ENCODE data around the gene VTI1A.
"Not testable (repeated sequence)": the region's sequence is repeated elsewhere in the genome, so short reads cannot be mapped to it uniquely, and the experiment has no call there.

The VTI1A gene

DNA sequence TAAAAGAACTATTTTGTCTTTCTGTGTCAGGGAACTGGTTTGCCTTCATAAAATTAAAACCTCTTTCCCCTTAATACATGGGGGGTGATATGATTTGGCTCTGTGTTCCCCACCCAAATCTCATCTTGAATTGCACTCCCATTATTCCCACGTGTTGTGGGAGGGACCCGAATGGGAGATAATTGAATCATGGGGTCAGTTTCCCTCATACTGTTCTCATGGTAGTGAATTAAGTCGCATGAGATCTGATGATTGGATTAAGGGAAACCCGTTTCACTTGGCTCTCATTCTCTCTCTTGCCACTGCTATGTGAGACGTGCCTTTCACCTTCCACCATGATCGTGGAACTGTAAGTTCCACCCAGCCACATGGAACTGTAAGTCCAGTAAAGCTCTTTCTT is 142.1 kb downstream of the VTI1A start:
- Histone ChIP-seq H3K4me1 (ENCODE audit: control insufficient read depth, insufficient read depth, low read length) (peaks cover 5% of the 10 kb centered on the region), H3K4me3 (ENCODE audit: low read depth, low read length) (no peak overlapping the region), H3K9me3 (ENCODE audit: control insufficient read depth, insufficient read depth, low read depth, low read length) (no peaks in the 10 kb centered on the region), H3K27ac (ENCODE audit: extremely low read depth, low read depth, low read length) (no peak overlapping the region), H3K36me3 (ENCODE audit: control insufficient read depth in 2 of 2, insufficient read depth in 1 of 2, low read length in 2 of 2) (no peaks in the 10 kb centered on the region)
- POLR2A ChIA-PET, result no interaction called here
- CTCF ChIA-PET, result interaction anchor here (0.7 to 0.9 kb wide), 2 partner anchors 427 to 1434 kb away, joined by 3 read pairs; no protein-coding TSS in a partner anchor
- TF ChIP-seq, protein P1, sequence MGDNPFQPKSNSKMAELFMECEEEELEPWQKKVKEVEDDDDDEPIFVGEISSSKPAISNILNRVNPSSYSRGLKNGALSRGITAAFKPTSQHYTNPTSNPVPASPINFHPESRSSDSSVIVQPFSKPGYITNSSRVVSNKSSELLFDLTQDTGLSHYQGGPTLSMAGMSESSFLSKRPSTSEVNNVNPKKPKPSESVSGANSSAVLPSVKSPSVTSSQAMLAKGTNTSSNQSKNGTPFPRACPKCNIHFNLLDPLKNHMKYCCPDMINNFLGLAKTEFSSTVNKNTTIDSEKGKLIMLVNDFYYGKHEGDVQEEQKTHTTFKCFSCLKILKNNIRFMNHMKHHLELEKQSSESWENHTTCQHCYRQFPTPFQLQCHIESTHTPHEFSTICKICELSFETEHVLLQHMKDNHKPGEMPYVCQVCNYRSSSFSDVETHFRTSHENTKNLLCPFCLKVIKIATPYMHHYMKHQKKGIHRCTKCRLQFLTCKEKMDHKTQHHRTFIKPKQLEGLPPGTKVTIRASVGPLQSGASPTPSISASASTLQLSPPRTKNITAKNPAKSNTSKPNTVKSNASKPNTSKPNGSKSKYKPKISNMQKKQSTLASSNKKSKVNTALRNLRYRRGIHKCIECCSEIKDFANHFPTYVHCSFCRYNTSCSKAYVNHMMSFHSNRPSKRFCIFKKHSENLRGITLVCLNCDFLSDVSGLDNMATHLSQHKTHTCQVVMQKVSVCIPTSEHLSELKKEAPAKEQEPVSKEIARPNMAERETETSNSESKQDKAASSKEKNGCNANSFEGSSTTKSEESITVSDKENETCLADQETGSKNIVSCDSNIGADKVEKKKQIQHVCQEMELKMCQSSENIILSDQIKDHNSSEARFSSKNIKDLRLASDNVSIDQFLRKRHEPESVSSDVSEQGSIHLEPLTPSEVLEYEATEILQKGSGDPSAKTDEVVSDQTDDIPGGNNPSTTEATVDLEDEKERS (tag by site-specific recombination; IDR thresholded peaks at IDR 0.05), result no peak
- TF ChIP-seq ZNF138 (tag by site-specific recombination; IDR thresholded peaks at IDR 0.05; ENCODE audit: borderline replicate concordance) (no peak), KLF17 (tag by site-specific recombination; IDR thresholded peaks at IDR 0.05) (no peak), ZNF747 (tag by site-specific recombination; IDR thresholded peaks at IDR 0.05) (no peak), ZNF292 (tag by site-specific recombination; IDR thresholded peaks at IDR 0.05; ENCODE audit: borderline replicate concordance, low read depth) (no peak), ZNF624 (tag by site-specific recombination; IDR thresholded peaks at IDR 0.05) (no peak), ZNF221 (tag by site-specific recombination; IDR thresholded peaks at IDR 0.05; ENCODE audit: borderline replicate concordance) (no peak)

GRCh38 chr10:112590786-112591185 is 143.8 kb downstream of the VTI1A start:
- POLR2A ChIA-PET, result not testable (repeated sequence)

GRCh38 chr10:112593023-112593422 is 146.0 kb downstream of the VTI1A start:
- Histone ChIP-seq H3K9me3 (ENCODE audit: control insufficient read depth, insufficient read depth, low read depth, low read length) (no peaks in the 10 kb centered on the region), H3K27ac (ENCODE audit: extremely low read depth, low read depth, low read length) (no peak overlapping the region), H3K4me3 (ENCODE audit: low read depth, low read length) (no peak overlapping the region), H3K4me1 (ENCODE audit: control insufficient read depth, insufficient read depth, low read length) (no peaks in the 10 kb centered on the region), H3K36me3 (ENCODE audit: control insufficient read depth in 2 of 2, insufficient read depth in 1 of 2, low read length in 2 of 2) (no peaks in the 10 kb centered on the region)
- ChIA-PET CTCF (interaction anchor here (0.6 kb wide), 1 partner anchor 511 kb away, joined by 3 read pairs; no protein-coding TSS in a partner anchor), POLR2A (no interaction called here)
- TF ChIP-seq ZNF501 (tag by site-specific recombination; IDR thresholded peaks at IDR 0.05), result no peak

More at GRCh38 chr10:112590786-112591185, 143.8 kb downstream of the VTI1A start:
- H3K4me1 ChIP-seq (ENCODE audit: control insufficient read depth, insufficient read depth, low read length); H3K9me3 ChIP-seq (ENCODE audit: control insufficient read depth, insufficient read depth, low read depth, low read length); H3K4me3 ChIP-seq (ENCODE audit: low read depth, low read length); H3K36me3 ChIP-seq (ENCODE audit: control insufficient read depth in 2 of 2, insufficient read depth in 1 of 2, low read length in 2 of 2); H3K27ac ChIP-seq (ENCODE audit: extremely low read depth, low read depth, low read length): not testable (repeated sequence)
- CTCF ChIA-PET, result interaction anchor here (0.5 kb wide), 1 partner anchor 56 kb away, joined by 4 read pairs; no protein-coding TSS in a partner anchor

DNA sequence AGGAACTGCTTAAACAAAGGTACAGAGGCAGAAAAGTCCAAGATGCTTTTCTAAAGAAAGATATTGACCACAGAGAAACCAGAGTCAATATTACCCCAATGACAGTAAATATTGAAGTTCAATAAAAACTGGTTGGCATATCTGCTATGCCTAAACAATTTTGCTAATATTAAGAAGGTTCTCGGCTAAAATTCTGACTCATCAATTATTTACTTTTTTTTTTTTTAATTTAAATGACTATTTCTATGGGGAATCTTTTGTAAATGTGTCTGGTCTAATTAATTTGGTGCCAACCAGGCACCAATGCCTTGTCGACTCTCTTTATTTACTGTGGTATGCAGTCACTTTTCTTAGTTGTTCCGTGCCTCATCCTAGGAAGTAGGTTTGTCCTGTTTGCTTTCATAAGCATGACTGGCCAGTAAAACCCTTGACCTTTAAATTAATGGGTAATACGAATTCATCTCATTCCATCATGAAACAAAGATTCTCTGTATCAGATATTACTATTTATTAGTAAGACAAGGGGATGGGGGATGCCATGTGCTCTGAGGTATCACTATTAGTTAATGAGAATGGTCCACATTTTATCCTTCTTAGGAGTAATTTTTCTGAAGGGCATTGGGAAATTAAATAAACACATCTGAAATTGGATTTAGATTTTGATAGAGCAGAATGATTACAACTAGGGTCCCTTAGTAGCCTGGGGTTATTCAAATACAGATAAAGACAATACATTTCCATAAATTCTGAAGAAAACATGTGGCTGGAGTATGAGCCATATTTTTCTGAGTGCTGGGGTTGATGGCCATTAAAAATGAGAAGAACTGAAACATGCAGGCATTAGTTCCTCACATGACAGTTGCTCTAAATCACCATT is 154.4 kb downstream of the VTI1A start:
- TF ChIP-seq SP2 (tag by site-specific recombination; IDR thresholded peaks at IDR 0.05), result no peak
- TF ChIP-seq, protein P2, sequence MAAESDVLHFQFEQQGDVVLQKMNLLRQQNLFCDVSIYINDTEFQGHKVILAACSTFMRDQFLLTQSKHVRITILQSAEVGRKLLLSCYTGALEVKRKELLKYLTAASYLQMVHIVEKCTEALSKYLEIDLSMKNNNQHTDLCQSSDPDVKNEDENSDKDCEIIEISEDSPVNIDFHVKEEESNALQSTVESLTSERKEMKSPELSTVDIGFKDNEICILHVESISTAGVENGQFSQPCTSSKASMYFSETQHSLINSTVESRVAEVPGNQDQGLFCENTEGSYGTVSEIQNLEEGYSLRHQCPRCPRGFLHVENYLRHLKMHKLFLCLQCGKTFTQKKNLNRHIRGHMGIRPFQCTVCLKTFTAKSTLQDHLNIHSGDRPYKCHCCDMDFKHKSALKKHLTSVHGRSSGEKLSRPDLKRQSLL (tag by site-specific recombination; IDR thresholded peaks at IDR 0.05), result no peak
- TF ChIP-seq ZNF513 (tag by site-specific recombination; IDR thresholded peaks at IDR 0.05), result no peak
- no peak for TF ChIP-seq PRDM10 (tag by site-specific recombination; IDR thresholded peaks at IDR 0.05)
- no peak for TF ChIP-seq ZNF571 (tag by site-specific recombination; IDR thresholded peaks at IDR 0.05)
- H3K9me3 ChIP-seq (ENCODE audit: control insufficient read depth, insufficient read depth, low read depth, low read length), result no peaks in the 10 kb centered on the region
- ChIA-PET CTCF (no interaction called here), POLR2A (no interaction called here)
- H3K36me3 ChIP-seq (ENCODE audit: control insufficient read depth in 2 of 2, insufficient read depth in 1 of 2, low read length in 2 of 2), result no peaks in the 10 kb centered on the region
- H3K27ac ChIP-seq (ENCODE audit: extremely low read depth, low read depth, low read length), result no peak overlapping the region
- H3K4me3 ChIP-seq (ENCODE audit: low read depth, low read length), result no peak overlapping the region
- H3K4me1 ChIP-seq (ENCODE audit: control insufficient read depth, insufficient read depth, low read length), result no peaks in the 10 kb centered on the region
